GM20431 (cell line): ENCODE data around the gene FRAS1.
"Not testable (repeated sequence)": the region's sequence is repeated elsewhere in the genome, so short reads cannot be mapped to it uniquely, and the experiment has no call there.

Experiments used
- in situ Hi-C: fragments of 300-500 bp; cut with MseI, MboI; formaldehyde crosslinking; loops from one replicate; pipeline ENCODE4 v1.15.0; 2020; ENCODE audit warnings: low sequenced_read_pairs; ENCODE audit not compliant: unreplicated experiment

The FRAS1 gene

DNA sequence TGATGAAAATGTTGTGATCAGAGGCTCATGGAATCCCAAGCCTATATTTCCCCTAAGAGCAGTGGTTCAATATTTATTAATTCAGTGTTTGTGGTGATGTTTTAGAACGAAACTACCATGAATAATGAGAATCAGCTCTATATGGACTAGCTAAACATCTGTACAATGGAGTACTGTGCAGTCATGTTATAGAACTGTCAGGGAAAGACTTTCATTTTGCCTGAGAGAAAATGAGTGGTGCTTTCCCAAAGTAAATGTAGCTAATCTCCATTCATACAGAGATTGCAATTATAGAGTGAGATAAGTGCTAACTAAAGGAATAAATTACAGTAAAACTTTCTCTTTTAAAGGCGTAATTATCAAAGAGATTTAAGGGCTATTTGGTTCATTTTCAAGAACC is 147.1 kb downstream of the FRAS1 start:
- in situ Hi-C loops = no loop called here

DNA sequence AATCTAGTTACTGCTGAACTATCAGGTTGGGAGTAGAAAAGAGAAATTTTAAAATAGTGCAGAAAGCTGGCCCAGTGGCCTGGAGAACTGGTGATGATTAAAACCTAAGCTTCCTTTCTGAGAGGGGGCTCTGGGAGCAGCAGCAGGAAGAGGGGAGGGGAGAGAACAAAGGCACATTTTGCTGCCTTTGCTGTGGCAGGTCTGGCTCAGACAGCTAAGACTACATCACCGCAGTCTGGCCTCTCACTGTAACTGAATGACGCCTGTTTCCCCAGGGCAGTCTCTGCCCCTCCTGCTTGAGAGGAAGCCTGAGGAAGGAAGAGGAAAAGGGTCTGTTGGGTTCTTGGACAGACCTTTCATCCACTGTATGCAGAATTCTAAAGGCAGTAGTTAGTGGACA is 148.5 kb downstream of the FRAS1 start:
- in situ Hi-C loops = no loop called here

DNA sequence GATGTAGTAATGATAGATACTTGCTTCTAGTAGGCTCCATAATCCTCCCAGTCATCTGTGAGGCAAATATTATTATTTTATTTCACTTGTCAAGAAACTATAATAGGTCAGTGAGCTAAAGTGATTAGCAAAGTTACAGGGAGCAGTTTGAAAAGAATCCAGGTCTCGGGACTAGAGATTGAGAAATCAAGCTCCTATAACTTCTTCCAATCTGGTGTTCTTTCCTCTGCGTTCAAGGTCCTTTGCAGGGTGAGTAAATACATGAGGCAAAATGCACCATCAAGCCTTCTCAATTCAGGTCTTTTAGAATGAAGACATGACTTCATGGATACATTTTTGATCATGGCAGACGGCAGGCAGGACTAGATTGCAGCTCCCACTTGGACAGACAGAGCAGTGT is 150.4 kb downstream of the FRAS1 start:
- in situ Hi-C loops = no loop called here

DNA sequence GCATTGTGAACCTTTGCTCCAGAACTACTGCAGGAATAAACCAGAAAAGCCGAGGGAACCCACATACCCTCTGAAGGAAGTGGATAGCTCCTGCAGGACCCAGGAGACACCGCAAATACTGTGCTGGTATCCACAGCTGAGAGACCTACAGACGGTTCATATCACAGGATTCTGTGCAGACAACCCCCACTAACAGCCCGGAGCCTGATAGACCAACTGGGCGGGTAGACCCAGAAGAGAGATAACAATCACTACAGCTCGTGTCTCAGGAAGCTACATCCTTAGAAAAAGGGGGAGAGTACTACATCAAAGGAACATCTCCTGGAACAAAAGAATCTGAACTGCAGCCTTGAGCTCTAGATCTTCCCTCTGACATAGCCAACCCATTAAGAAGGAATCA is 150.8 kb downstream of the FRAS1 start:
- in situ Hi-C loops = no loop called here

DNA sequence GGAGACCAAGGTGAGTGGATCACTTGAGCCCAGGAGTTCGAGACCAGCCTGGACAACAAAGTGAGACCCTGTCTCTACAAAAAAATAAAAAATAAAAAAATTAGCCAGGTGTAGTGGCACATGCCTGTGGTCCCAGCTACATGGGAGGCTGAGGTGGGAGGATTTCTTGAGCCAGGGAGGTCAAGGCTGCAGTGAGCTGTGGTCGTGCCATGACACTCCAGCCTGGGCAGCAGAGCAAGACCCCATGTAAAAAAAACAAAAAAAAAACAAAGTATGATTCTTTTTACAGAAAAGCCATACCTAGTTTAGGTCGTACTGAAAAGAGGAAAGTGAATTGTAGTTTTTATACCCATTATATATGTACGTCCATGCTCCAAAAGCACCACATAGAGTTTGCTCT is 151.8 kb downstream of the FRAS1 start:
- in situ Hi-C loops = not testable (repeated sequence)

DNA sequence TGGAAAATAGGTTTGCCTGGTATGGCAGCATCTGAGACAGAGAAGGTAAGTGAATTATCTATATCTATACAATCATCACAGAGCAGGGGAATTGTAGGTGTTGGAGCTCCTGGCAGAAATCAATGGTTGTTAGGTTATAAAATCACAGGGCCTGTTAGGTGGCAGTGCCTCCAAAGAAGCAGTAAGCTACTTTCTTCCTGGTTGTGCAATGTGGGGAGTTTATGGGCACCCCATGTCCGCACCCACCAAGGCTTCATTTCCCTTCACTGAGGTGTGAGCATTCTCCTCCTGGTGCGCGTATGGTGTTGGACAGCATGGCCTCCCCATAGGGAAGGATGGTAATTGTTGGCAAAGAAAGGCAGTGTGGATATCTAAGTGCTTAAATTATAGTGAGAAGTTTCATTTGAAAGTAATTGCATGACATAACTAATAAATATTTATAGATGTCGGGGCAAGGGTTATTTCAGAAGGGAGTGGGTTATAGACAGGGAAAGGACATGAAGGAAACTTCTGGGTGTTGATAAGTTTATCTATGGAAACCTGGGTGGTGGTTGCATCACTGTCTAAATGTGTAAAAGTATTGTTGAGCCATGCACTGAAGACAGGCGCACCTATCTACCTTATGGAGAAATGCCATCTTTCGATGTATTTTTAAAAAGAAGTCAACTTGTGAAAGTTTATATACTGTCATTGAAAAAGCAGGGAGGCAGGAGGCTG is 153.7 kb downstream of the FRAS1 start:
- in situ Hi-C loops = no loop called here

DNA sequence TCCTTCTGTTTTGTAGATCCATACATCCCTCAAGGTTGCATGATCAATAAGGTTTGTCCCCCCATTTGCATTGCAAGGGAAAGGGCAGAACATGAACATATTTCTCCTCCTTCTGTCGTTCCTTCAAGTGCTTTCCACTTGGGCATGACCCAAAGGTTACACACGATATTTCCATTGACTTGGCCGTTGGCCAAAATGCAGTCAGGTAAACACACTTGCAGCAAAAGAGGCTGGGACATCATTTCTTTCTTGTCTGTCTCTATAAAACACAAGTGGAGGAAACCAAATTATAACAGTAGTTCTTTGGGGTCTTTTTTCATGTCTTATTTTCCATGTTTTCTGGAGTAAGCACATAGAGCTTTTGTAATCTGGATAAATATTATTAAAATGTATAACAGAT is 156.1 kb downstream of the FRAS1 start:
- in situ Hi-C loops = no loop called here

DNA sequence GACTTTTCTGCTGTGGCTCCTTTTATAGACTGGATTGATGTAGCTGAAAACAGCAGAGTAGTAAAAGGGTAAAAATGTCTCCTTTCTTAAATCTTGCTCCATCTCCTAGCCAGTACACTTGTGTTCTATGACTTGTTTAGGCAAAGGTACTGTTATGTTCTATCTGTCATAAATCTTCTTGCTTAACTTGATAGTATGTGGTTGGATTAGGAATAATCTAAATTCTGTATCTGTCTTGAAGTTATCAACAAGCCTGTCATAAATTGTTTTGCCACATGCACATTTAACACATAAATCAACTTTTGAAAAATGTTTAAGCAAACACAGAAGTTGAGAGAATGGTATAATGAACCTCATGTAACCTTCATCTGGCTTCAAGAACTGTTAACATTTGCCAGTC is 157.0 kb downstream of the FRAS1 start:
- in situ Hi-C loops = no loop called here

DNA sequence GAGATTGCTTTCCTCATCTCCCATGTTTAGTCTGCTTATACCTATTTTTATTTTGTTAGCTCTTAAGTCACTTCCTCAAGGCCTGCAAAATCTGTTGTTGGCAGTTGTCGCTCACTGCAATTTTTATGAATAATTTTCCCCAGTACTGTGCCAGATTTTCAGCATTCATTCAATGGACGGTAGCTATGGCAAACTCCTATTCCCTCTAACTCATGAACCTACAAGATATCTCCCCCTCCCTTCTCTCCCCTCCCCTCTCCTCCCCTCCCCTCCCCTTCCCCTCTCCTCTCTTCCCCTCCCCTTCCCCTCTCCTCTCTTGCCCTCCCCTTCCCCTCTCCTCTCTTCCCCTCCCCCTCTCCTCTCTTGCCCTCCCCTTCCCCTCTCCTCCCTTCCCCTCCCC is 160.4 kb downstream of the FRAS1 start:
- in situ Hi-C loops = no loop called here

DNA sequence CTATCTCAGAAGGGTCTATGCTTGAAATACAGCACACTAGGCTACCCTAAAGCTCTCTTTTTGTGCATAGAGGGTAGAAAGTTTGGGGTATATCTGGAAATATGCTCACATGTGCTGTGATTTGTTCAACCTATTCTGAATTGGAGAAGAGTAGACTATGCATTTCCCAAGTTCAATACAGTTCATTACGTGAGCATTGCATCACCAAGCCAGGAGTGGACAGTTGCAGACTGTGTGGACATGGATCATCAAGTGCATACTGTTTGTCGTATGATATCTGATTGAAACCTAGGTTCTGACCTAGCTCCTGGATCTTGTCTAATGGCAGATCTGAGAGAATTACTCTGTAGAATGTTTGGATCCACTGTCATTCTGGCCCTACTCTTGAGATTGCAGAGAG is 161.1 kb downstream of the FRAS1 start:
- in situ Hi-C loops = no loop called here

DNA sequence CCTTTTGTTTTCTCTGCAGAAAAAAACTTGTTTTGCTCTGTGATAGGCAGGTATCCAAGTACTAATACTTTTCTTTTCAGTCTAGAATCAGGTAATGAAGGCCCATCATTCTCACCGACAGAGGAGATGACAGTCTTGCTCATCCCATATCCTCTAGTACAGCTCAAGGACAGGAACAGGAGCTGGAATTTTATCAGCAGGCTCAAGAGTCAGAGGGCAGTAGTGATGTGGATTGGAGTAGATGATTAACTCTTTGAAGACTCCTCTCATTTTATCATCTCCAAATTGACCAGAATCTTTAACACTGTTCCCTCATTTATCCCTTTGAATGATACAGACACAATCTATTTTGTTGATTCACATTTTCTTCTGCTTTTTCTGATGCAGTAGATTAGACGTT is 162.7 kb downstream of the FRAS1 start:
- in situ Hi-C loops = no loop called here

DNA sequence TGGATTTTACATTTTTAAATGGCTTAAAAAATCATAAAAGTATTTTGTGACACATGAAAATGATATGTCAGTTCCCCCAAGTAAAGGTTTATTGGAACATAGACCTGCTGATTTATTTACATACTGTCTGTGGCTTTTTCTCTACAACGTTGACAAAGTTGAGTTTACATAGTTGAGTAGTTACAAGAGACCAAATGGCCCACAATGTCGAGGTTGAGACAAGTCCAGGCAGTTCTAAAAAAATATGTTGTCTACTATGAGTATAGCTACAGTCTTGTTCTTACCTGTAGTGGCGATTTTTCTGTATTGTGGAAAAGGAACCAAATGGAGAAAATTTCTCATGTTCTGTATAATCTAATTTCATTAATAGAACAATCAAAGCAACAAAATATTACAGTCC is 163.2 kb downstream of the FRAS1 start:
- in situ Hi-C loops = no loop called here

DNA sequence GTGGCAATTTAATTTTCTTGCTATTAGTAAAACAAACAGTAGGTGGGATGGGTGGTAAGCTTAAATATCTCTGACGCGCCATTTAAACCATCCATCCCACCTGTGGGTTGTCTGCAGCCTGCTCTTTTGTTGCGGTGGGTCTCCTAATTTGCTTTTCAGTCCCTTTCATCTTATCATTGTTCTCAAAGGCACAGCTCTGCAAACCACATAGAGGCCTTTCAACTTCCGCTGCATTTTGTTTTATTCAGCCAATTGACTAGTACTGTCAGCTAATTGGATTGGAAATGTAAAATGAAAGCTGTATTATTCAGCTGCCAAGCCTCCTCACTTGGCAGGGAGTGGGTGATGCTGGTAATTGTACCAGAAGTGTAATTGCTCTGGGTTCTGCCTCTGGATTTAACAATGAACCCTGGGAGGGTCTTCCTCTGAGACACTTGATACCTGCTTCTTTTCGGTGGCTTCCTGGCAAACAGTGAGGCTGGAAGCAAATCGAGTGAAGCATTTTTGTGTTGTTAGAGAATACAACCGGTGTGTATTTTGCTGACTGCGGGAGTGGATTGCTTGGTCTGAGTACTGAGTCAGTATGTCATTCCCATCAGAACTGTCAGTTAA is 165.6 kb downstream of the FRAS1 start:
- in situ Hi-C loops = no loop called here

DNA sequence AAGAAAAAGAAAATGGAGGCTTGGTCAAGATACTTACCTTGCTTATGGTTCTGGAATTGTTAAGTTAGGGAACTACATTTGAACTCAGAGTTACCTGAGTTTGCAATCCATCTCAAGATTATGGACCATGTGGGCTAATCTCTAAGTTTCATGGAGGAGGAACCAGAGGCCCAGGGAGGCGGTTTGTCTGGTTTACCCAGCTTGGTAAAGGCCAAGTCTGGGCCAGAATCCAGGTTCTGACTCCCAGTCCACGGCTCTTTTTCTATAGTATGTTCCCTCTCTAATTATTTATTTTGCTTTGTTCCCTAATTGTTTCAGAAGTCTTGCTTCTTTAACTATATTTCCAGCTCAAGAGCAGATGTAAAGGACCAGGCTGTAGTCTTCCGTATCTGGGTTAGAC is 168.1 kb downstream of the FRAS1 start:
- in situ Hi-C loops = no loop called here

DNA sequence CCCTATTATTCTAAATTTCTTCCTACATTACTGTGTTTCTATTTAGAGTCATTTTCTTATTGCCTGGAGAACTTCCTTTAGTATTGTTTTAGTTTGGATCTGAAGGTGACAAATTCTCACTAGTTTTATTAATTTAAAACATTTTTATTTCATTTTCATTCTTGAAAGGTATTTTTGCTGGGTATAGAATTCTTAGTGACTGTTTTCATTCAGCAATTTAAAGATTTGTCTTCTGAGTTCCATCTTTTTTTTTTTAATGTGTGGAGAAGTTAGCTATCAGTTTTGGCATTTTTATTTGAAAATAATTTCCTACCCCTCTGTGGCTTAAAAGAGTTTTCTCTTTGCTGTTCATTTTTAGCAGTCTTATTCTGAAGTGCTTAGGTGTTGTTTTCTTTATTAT is 169.2 kb downstream of the FRAS1 start:
- in situ Hi-C loops = no loop called here

DNA sequence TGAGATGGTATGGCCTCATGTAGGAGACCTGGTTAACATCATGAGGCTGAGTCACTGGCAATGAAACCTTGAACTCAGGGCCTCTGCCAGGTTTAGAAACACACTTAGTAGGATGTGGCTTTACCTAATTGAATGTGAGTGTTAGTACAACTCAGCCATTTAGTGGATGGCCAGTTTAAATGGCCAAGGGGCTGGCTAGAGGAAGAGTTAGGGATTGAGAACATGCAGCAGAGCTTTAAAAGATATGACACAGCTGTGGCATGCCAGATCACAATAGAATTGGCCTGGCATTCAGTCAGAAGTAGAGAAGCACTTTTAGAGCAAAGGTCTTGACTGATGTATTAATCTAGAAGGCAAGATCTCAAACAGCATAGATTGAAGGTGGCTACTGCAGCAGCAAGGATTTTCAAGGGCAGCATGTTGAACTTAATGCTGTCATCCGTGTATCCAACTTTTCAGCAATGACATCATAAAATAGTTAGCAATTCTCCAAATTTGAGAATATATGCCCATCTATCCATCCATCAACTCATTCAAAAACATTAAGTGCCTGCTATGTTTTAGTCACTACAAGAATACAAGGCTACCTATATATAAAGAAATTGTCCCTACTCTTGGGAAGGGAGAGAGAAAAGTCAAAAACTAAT is 170.4 kb downstream of the FRAS1 start:
- in situ Hi-C loops = no loop called here

DNA sequence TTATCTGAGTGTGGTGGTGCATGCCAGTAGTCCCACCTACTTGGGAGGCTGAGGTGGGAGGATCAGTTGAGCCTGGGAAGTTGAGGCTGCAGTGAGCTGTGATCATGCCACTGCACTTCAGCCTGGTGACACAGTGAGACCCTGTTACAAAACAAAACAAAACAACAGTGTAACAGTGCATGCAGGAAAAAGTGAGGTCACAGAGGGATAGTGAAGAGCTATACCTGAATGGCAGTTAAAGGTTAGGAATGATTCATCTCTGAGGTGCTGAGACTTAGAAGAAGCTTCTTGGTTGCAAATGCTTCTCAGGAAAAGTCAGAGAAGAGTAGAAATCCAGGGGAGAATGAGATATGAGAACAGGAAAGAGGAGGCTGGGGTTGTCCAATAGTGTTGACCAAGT is 178.7 kb downstream of the FRAS1 start:
- in situ Hi-C loops = no loop called here

DNA sequence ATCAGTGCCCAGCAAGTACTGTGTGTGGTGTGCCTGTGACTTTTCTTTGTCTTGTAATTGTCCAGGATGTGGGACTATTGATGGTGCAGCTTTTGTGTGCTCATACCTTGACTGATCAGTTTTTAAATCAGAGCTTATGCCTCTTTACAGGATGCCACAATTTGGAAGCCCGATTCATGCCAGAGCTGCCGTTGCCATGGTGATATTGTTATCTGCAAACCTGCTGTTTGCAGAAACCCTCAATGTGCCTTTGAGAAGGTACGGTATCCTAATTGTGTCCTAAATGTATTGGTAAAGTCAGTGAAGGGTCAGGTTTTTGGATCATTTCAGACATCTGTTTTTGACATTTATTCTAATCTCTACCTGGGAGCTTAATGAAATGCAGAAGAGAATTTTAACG is 180.2 kb downstream of the FRAS1 start:
- in situ Hi-C loops = no loop called here

DNA sequence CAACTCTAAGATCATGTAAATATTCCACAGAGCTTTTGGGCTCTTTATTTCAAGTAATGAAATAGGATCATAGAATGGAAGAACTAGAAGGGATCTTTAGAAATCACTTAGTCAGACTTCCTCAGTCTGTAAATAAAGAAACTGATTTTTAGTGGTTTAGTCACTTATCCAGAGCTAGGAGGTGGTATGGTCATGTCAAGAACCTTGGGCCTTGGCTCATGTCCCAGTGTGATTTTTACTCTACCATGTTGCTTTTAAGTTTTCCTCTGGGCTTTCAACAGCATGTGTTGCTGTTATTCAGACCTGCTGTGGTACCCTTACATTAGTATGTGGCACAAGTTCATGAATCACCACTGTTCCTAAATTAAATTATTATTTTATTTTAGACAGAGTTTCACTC is 184.9 kb downstream of the FRAS1 start:
- in situ Hi-C loops = no loop called here

DNA sequence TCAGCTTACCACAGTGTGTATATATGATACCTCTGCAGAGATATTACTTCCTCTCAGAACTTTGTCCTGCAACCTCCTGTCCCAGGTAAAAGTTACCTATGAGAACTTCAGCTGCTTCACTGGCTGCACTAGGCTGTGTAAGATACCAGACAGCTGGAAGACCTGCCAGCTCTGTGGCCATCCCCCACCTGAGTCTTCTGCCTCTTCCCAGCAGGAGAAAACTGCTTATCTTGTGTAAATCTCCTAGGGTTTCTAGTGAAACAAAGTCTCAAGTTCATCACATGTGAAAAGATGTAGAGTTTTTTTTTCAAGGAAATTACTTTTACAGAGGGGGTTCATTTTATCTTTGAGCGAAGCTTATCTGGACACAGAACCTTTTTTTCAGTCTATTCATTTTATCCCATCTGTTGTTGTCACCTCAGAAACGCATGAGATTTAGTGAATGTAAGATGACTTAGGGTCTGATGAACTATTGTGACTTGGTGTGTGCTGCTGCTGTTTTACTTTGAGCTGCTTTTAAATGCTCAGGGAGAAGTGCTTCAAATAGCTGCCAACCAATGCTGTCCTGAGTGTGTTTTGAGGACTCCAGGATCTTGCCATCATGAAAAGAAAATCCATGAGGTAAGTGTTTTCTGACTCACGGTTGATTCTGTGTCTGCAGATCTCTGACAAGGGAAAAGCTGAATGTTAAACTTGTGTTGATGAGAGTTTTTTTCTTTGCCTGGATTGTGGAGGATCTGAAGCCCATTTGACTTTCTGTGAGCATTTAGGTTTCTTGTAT is 187.8 kb downstream of the FRAS1 start:
- in situ Hi-C loops = no loop called here
